ENCODE measurements around the gene LZTS2.

LZTS2 gene

GRCh38 chr10:101032637-101033224 is 33.1 kb downstream of the LZTS2 start (continued):
- TF ChIP-seq ZNF404 (tag by site-specific recombination; IDR thresholded peaks at IDR 0.05), result no peak
- no peak for TF ChIP-seq ZNF707 (tag by site-specific recombination; IDR thresholded peaks at IDR 0.05)
- no peak for TF ChIP-seq FEZF1 (tag by site-specific recombination; IDR thresholded peaks at IDR 0.05)
- TF ChIP-seq SALL2 (tag by site-specific recombination; IDR thresholded peaks at IDR 0.05; ENCODE audit: borderline replicate concordance), result no peak
- TF ChIP-seq ZNF529 (tag by site-specific recombination; IDR thresholded peaks at IDR 0.05; ENCODE audit: insufficient replicate concordance), result no peak
- TF ChIP-seq ZNF426 (tag by site-specific recombination; IDR thresholded peaks at IDR 0.05), result no peak
- no peak for TF ChIP-seq ZNF621 (tag by site-specific recombination; IDR thresholded peaks at IDR 0.05)
- no peak for TF ChIP-seq MYNN (tag by site-specific recombination; IDR thresholded peaks at IDR 0.05; ENCODE audit: borderline replicate concordance)
- no peak for TF ChIP-seq HOXC10 (CRISPR knock-in tag; IDR thresholded peaks at IDR 0.05)
- no peak for TF ChIP-seq ZBTB49 (tag by site-specific recombination; IDR thresholded peaks at IDR 0.05; ENCODE audit: low read depth)
- no peak for TF ChIP-seq ZNF624 (tag by site-specific recombination; IDR thresholded peaks at IDR 0.05)
- TF ChIP-seq ZBTB6 (tag by site-specific recombination; IDR thresholded peaks at IDR 0.05), result no peak
- TF ChIP-seq ZNF302 (tag by site-specific recombination; IDR thresholded peaks at IDR 0.05; ENCODE audit: low read depth), result no peak
- TF ChIP-seq AEBP2 (tag by site-specific recombination; IDR thresholded peaks at IDR 0.05; ENCODE audit: borderline replicate concordance), result no peak
- TF ChIP-seq ZNF239 (tag by site-specific recombination; IDR thresholded peaks at IDR 0.05), result no peak
- TF ChIP-seq PRDM6 (tag by site-specific recombination; IDR thresholded peaks at IDR 0.05), result no peak
- TF ChIP-seq SCRT2 (tag by site-specific recombination; IDR thresholded peaks at IDR 0.05), result no peak
- TF ChIP-seq ZNF76 (tag by site-specific recombination; IDR thresholded peaks at IDR 0.05; ENCODE audit: borderline replicate concordance, low read depth), result no peak
- no peak for TF ChIP-seq OVOL3 (tag by site-specific recombination; IDR thresholded peaks at IDR 0.05)
- TF ChIP-seq ZSCAN30 (tag by site-specific recombination; IDR thresholded peaks at IDR 0.05), result no peak
- TF ChIP-seq ZNF544 (tag by site-specific recombination; IDR thresholded peaks at IDR 0.05), result no peak
- no peak for TF ChIP-seq ZNF704 (tag by site-specific recombination; IDR thresholded peaks at IDR 0.05)
